K562 (cell line): ENCODE measurements around the gene TMEM200A. TPM values are rescaled to one million over a fixed set of nuclear protein-coding genes. Genes with fewer than 3 reads are reported as not detected.

Experiments used
- ATAC-seq: fragments of 200-7000 bp; cut with Tn5 transposase; 3 replicates; pipeline ENCODE4 v1.9.1; 2020; ENCODE audit warnings: moderate library complexity
- BruUV-seq: library from RNA; stranded (reverse); fragments of 400-500 nt; replicated peaks from 2 replicates; lab custom pipeline; 2021; lab: Mats Ljungman, UMichigan
- CTCF ChIA-PET: fragments of 300-600 bp; formaldehyde crosslinking; extraction: SDS; loops from one replicate; lab custom pipeline; 2021; ENCODE audit warnings: low intra/inter-chr PET ratio; lab: Yijun Ruan, JAX
- POLR2A ChIA-PET: fragments of 300-600, 350-650 bp; sonication (Branson Sonifier 250); formaldehyde crosslinking; extraction: SDS; loops from one replicate; lab custom pipeline; 2021; ENCODE audit warnings: antibody characterized with exemption, inconsistent platforms; lab: Yijun Ruan, JAX
- DNase-seq, 4 experiments: peaks; one replicate each; pipeline versions ENCODE4 v3.0.0 to v3.0.0-alpha.2; 2011 to 2018; ENCODE audit warnings: low spot score in 3 of 4, mixed read lengths in 3 of 4; ENCODE audit errors: extremely low read depth in 1 of 4
- FAIRE-seq: peaks from 2 replicates; lab custom pipeline; 2011; peaks lifted over from hg19 to GRCh38; lab: Jason Lieb, UNC
- H2AFZ ChIP-seq: 2 replicates; pipeline ENCODE4 v1.6.0; 2011; ENCODE audit warnings: low read depth, low read length, control low read depth, inconsistent platforms
- H3K27ac ChIP-seq: fragments of 200-600 bp; 3 replicates; pipeline ENCODE4 v1.8.0; 2011; ENCODE audit warnings: low read depth, mild to moderate bottlenecking, control low read depth, inconsistent platforms, low read length, moderate library complexity, mixed read lengths; ENCODE audit errors: extremely low read depth
- H3K27me3 ChIP-seq, 2 experiments: fragments of 300-600 bp in 1 of 2; 2 replicates in 1 of 2; 3 replicates in 1 of 2; pipeline versions ENCODE4 v1.6.0 to v1.8.0; 2011; ENCODE audit warnings: inconsistent platforms in 2 of 2, low read length in 2 of 2, mild to moderate bottlenecking in 1 of 2, mixed read lengths in 1 of 2, moderate library complexity in 1 of 2; ENCODE audit not compliant: control insufficient read depth in 2 of 2, insufficient read depth in 2 of 2
- H3K36me3 ChIP-seq: fragments of 300-600 bp; 3 replicates; pipeline ENCODE4 v1.8.0; 2011; ENCODE audit warnings: mild to moderate bottlenecking, low read length, inconsistent platforms; ENCODE audit not compliant: control insufficient read depth, insufficient read depth
- H3K4me1 ChIP-seq, 2 experiments: fragments of 200-600 bp in 1 of 2; replicated peaks in 1 of 2; 2 replicates in 1 of 2; 3 replicates in 1 of 2; pipeline versions ENCODE4 v1.5.1 to v1.8.0; 2011; ENCODE audit warnings: inconsistent platforms in 2 of 2, low read length in 2 of 2, mild to moderate bottlenecking in 1 of 2, mixed read lengths in 1 of 2, moderate library complexity in 1 of 2; ENCODE audit not compliant: control insufficient read depth in 2 of 2, insufficient read depth in 2 of 2
- H3K4me2 ChIP-seq: 2 replicates; pipeline ENCODE4 v1.6.1; 2011; ENCODE audit warnings: low read length, control low read depth, inconsistent platforms, mixed read lengths; ENCODE audit not compliant: insufficient read depth
- H3K4me3 ChIP-seq: fragments of 200-600 bp; sonication (generic), shearing (Covaris generic); 2 replicates; pipeline ENCODE4 v1.5.1; 2016; ENCODE audit warnings: control low read depth, inconsistent platforms
- H3K79me2 ChIP-seq: fragments of 200-600 bp; 3 replicates; pipeline ENCODE4 v1.8.0; 2011; ENCODE audit warnings: low read length, inconsistent platforms; ENCODE audit not compliant: control insufficient read depth, insufficient read depth
- H3K9ac ChIP-seq, 2 experiments: 2 replicates each; pipeline versions ENCODE4 v1.6.0 to v1.6.1; 2011; ENCODE audit warnings: low read depth in 2 of 2, low read length in 2 of 2, control low read depth in 1 of 2, inconsistent platforms in 1 of 2, mild to moderate bottlenecking in 1 of 2, mixed read lengths in 1 of 2; ENCODE audit not compliant: insufficient read depth in 1 of 2
- H3K9me1 ChIP-seq: one replicate; pipeline ENCODE4 v1.6.0; 2011; ENCODE audit warnings: inconsistent platforms, mild to moderate bottlenecking, low read length, moderate library complexity; ENCODE audit not compliant: control insufficient read depth, insufficient read depth
- H3K9me3 ChIP-seq: replicated peaks from 2 replicates; pipeline ENCODE4 v1.5.1; 2011; ENCODE audit warnings: low read depth, low read length, inconsistent platforms; ENCODE audit not compliant: control insufficient read depth, insufficient read depth
- H4K20me1 ChIP-seq: replicated peaks from 2 replicates; pipeline ENCODE4 v1.6.1; 2011; ENCODE audit warnings: low read length, inconsistent platforms, mixed read lengths; ENCODE audit not compliant: control insufficient read depth, insufficient read depth
- CHD4 ChIP-seq: fragments of 200-600 bp; sonication (generic); IDR thresholded peaks from 3 replicates; pipeline ENCODE4 v1.6.1; 2012; ENCODE audit warnings: low read depth, mild to moderate bottlenecking, mixed read lengths, low read length, inconsistent platforms; ENCODE audit not compliant: insufficient read depth, insufficient replicate concordance, poor library complexity, severe bottlenecking
- FOXM1 ChIP-seq, 2 experiments: fragments of 450-650 bp in 1 of 2; sonication (generic) in 1 of 2; formaldehyde crosslinking in 1 of 2; IDR thresholded peaks; 2 replicates each; pipeline versions ENCODE4 v1.6.1 to v1.9.0; 2017 to 2022; ENCODE audit warnings: low read depth in 2 of 2, mild to moderate bottlenecking in 2 of 2, missing genetic modification reagents in 1 of 2, moderate library complexity in 1 of 2
- NFYB ChIP-seq: IDR thresholded peaks from 2 replicates; pipeline ENCODE4 v1.6.1; 2011; ENCODE audit warnings: mild to moderate bottlenecking, moderate library complexity; ENCODE audit not compliant: insufficient read length; ENCODE audit errors: extremely low read depth
- RBBP5 ChIP-seq: fragments of 200-600 bp; sonication (generic); IDR thresholded peaks from 2 replicates; pipeline ENCODE4 v1.6.1; 2012; ENCODE audit warnings: borderline replicate concordance, mild to moderate bottlenecking, low read length, control low read depth, inconsistent platforms; ENCODE audit not compliant: insufficient read depth, poor library complexity, severe bottlenecking
- SMC3 ChIP-seq: conservative IDR thresholded peaks from 2 replicates; pipeline ENCODE4 v1.6.1; 2011; ENCODE audit warnings: low read depth, low read length, improper control_type of control experiment; ENCODE audit not compliant: insufficient read depth
- WGBS: fragments of 100-300 bp; shearing (Covaris generic); methylation state at CpG from one replicate; pipeline ENCODE4 v1.1.6; 2016; ENCODE audit warnings: low coverage, mixed read lengths; ENCODE audit not compliant: insufficient coverage; ENCODE audit errors: missing lambda C conversion rate; 5-methylcytosine and 5-hydroxymethylcytosine counted together
- in situ Hi-C: fragments of 300-500 bp; cut with MboI; formaldehyde crosslinking; loops from 4 replicates; pipeline ENCODE4 v1.15.0; 2018; ENCODE audit warnings: inconsistent platforms, mixed read lengths
- intact Hi-C: fragments of 100-400 bp; cut with micrococcal nuclease; formaldehyde crosslinking; loops from 2 replicates; pipeline ENCODE4 v1.14.2; 2022
- polyA plus RNA-seq, 8 experiments: library from polyadenylated mRNA; depleted of rRNA in 4 of 8; stranded (reverse) in 5 of 8; unstranded in 3 of 8; fragments of >200 nt; fragmentation: Nextera tagmentation in 2 of 8; fragmentation: Illumina TruSeq in 1 of 8; extraction: Ambion mirVana in 2 of 8; extraction: Trizol in 1 of 8; gene quantifications; 2 replicates each; pipeline versions ENCODE4 v1.2.1 to v1.2.3, GENCODE V29; 2011 to 2014; ENCODE audit warnings: inconsistent platforms in 1 of 8, missing spikeins in 1 of 8
- total RNA-seq, 7 experiments: library from RNA; depleted of rRNA in 6 of 7; stranded (reverse); fragments of >200 nt in 6 of 7; fragmentation: Illumina TruSeq in 2 of 7; extraction: Trizol in 2 of 7; gene quantifications; 2 replicates each; pipeline versions ENCODE4 v1.2.1 to v1.2.3, GENCODE V29; 2011 to 2021; ENCODE audit warnings: low replicate concordance in 1 of 7
- TF ChIP-seq, protein P1 (sequence below): sonication (generic); formaldehyde crosslinking; IDR thresholded peaks from 2 replicates; pipeline ENCODE4 v1.8.0; 2022; ENCODE audit warnings: mild to moderate bottlenecking, low read depth, missing genetic modification reagents
- TF ChIP-seq, protein P2 (sequence below): fragments of 250-450 bp; sonication (Bioruptor Pico); IDR thresholded peaks from 2 replicates; pipeline ENCODE4 v1.8.0; 2021; ENCODE audit warnings: mild to moderate bottlenecking, moderate library complexity
- TF ChIP-seq, protein P3 (sequence below), 2 experiments: fragments of 450-650 bp; formaldehyde crosslinking in 1 of 2; IDR thresholded peaks; 2 replicates each; pipeline versions ENCODE4 v1.4.0 to v1.6.1; 2014 to 2020; ENCODE audit warnings: mild to moderate bottlenecking in 2 of 2, borderline replicate concordance in 1 of 2, low read depth in 1 of 2

Gene TMEM200A
- total and polyA plus RNA-seq, 9 of the 15 experiments (the other 6 are each of a cell fraction or from before 2014, with no cell fraction given), result 0.04 TPM; not detected in 8

DNA sequence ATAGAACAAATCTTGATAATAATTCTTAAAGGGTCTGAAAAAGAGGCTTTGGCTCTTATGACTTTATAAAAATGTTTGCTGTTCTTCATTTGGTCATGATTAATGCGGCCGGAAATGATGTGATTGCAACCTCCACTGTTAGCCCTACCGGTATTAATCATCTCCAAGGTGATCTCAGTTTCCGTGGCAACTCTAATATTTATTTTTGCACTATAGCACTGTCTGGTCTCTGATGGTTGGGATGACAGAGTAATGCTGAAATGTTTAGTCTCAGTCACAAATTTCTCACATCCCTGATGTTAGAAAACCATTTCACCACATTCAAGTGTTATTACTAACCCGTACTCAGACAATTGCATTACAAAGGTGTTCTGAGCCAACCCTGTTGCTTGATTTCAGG, 87.4 kb downstream of the TMEM200A start (continued):
- TF ChIP-seq, protein P1, sequence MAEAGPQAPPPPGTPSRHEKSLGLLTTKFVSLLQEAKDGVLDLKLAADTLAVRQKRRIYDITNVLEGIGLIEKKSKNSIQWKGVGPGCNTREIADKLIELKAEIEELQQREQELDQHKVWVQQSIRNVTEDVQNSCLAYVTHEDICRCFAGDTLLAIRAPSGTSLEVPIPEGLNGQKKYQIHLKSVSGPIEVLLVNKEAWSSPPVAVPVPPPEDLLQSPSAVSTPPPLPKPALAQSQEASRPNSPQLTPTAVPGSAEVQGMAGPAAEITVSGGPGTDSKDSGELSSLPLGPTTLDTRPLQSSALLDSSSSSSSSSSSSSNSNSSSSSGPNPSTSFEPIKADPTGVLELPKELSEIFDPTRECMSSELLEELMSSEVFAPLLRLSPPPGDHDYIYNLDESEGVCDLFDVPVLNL (CRISPR knock-in tag), result no peak
- TF ChIP-seq NFYB (no peak), RBBP5 (no peak), SMC3 (no peak)

DNA sequence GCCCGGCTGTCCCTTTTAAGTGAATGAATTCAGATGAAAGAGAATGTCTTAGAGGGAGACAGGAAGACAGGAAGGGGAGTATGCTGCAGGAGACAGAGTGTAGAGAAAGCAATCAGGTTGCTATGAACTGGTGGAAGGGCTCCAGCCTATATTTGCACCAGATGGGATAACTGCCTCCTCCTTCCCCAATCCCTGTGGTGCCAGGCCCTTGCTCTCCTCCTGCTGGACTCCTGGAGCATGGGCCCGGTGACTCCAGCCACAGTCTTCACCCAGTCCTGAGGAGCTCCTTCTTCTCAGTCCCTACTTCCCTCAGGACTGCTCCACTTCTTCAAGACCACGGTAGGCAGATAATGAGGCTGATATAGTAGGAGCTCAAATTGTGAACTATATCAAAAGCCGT, 91.8 kb downstream of the TMEM200A start:
- Histone ChIP-seq H4K20me1 (no peaks in the 10 kb centered on the region), H3K27ac (no peak overlapping the region), H3K4me3 (no peak overlapping the region), H3K36me3 (no peaks in the 10 kb centered on the region), H3K9me3 (no peaks in the 10 kb centered on the region), H2AFZ (no peak overlapping the region), H3K9me1 (no peaks in the 10 kb centered on the region), H3K79me2 (no peaks in the 10 kb centered on the region), H3K4me1 (no peaks in the 10 kb centered on the region), H3K9ac (no peak overlapping the region), H3K27me3 (no peaks in the 10 kb centered on the region), H3K4me2 (no peak overlapping the region)
- no peak for DNase-seq
- in situ Hi-C loops (no loop called here), intact Hi-C loops (no loop called here)
- ATAC-seq, result no peak
- POLR2A ChIA-PET, result no interaction called here
- FAIRE-seq, result no peak
- 0% methylated on average over 3 of the region's 4 CpGs for WGBS
- no TSS peak for BruUV-seq
- CTCF ChIA-PET, result no interaction called here
- TF ChIP-seq, protein P2, sequence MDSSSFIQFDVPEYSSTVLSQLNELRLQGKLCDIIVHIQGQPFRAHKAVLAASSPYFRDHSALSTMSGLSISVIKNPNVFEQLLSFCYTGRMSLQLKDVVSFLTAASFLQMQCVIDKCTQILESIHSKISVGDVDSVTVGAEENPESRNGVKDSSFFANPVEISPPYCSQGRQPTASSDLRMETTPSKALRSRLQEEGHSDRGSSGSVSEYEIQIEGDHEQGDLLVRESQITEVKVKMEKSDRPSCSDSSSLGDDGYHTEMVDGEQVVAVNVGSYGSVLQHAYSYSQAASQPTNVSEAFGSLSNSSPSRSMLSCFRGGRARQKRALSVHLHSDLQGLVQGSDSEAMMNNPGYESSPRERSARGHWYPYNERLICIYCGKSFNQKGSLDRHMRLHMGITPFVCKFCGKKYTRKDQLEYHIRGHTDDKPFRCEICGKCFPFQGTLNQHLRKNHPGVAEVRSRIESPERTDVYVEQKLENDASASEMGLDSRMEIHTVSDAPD (CRISPR knock-in tag), result no peak
- TF ChIP-seq, protein P3, sequence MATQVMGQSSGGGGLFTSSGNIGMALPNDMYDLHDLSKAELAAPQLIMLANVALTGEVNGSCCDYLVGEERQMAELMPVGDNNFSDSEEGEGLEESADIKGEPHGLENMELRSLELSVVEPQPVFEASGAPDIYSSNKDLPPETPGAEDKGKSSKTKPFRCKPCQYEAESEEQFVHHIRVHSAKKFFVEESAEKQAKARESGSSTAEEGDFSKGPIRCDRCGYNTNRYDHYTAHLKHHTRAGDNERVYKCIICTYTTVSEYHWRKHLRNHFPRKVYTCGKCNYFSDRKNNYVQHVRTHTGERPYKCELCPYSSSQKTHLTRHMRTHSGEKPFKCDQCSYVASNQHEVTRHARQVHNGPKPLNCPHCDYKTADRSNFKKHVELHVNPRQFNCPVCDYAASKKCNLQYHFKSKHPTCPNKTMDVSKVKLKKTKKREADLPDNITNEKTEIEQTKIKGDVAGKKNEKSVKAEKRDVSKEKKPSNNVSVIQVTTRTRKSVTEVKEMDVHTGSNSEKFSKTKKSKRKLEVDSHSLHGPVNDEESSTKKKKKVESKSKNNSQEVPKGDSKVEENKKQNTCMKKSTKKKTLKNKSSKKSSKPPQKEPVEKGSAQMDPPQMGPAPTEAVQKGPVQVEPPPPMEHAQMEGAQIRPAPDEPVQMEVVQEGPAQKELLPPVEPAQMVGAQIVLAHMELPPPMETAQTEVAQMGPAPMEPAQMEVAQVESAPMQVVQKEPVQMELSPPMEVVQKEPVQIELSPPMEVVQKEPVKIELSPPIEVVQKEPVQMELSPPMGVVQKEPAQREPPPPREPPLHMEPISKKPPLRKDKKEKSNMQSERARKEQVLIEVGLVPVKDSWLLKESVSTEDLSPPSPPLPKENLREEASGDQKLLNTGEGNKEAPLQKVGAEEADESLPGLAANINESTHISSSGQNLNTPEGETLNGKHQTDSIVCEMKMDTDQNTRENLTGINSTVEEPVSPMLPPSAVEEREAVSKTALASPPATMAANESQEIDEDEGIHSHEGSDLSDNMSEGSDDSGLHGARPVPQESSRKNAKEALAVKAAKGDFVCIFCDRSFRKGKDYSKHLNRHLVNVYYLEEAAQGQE (IDR thresholded peaks at IDR 0.05; ENCODE audit: borderline replicate concordance), result no peak
- TF ChIP-seq, protein P3 (CRISPR knock-in tag; IDR thresholded peaks at IDR 0.05; ENCODE audit: low read depth), result no peak
- TF ChIP-seq FOXM1 (IDR thresholded peaks at IDR 0.05; ENCODE audit: low read depth) (no peak), FOXM1 (CRISPR knock-in tag; IDR thresholded peaks at IDR 0.05; ENCODE audit: low read depth) (no peak), CHD4 (no peak)
